Activated CD4-positive, alpha-beta T cell treated with anti-CD3 and anti-CD28 coated beads, Interleukin-2, amount 50 U/mL, for 16 hours (primary cell): ENCODE measurements around the gene SRL.
"Not testable (repeated sequence)": the region's sequence is repeated elsewhere in the genome, so short reads cannot be mapped to it uniquely, and the experiment has no call there.

Experiments used
- DNase-seq: peaks from one replicate; pipeline ENCODE4 v3.0.0-alpha.2; 2020

SRL gene

GRCh38 chr16:4257646-4258556 is 16.0 kb upstream of the SRL start:
- DNase-seq = no peak

- peak; percentile 100 for DNase-seq
These were observed 11.7 kb upstream of the SRL start for GRCh38 chr16:4253394-4254150.

- not testable (repeated sequence) for DNase-seq
These were observed 11.1 kb upstream of the SRL start for GRCh38 chr16:4253012-4253393.

- DNase-seq = no peak
These were observed 7.8 kb upstream of the SRL start for GRCh38 chr16:4249530-4250308.

GRCh38 chr16:4247460-4247784 is 5.5 kb upstream of the SRL start:
- DNase-seq = no peak

GRCh38 chr16:4246777-4247459 is 5.0 kb upstream of the SRL start:
- DNase-seq = no peak

GRCh38 chr16:4245077-4245791 is 3.4 kb upstream of the SRL start:
- no peak for DNase-seq

- no peak for DNase-seq
These were observed 2.6 kb upstream of the SRL start for GRCh38 chr16:4244254-4245076.

GRCh38 chr16:4241258-4241927 is 487 bp downstream of the SRL start:
- DNase-seq = no peak

GRCh38 chr16:4240624-4241023 is 1.3 kb downstream of the SRL start:
- no peak for DNase-seq

- no peak for DNase-seq
These were observed 2.2 kb downstream of the SRL start for GRCh38 chr16:4239682-4240175.

GRCh38 chr16:4239020-4239419 is 2.9 kb downstream of the SRL start:
- no peak for DNase-seq

- DNase-seq = no peak
These were observed 8.4 kb downstream of the SRL start for GRCh38 chr16:4233431-4233830.

- DNase-seq = no peak
These were observed 9.1 kb downstream of the SRL start for GRCh38 chr16:4232541-4233386.

- no peak for DNase-seq
These were observed 10.0 kb downstream of the SRL start for GRCh38 chr16:4231886-4232285.

GRCh38 chr16:4231367-4231766 is 10.5 kb downstream of the SRL start:
- DNase-seq = no peak

GRCh38 chr16:4227040-4227332 is 14.9 kb downstream of the SRL start:
- DNase-seq = no peak

GRCh38 chr16:4226251-4227039 is 15.4 kb downstream of the SRL start:
- no peak for DNase-seq

- DNase-seq = no peak
These were observed 16.8 kb downstream of the SRL start for GRCh38 chr16:4225075-4225474.
